NT2/D1 (cell line): ENCODE data around the gene HYDIN.

ENCODE experiments used
- SUZ12 ChIP-seq: IDR thresholded peaks from 2 replicates; pipeline ENCODE4 v1.6.1; 2011; ENCODE audit not compliant: insufficient read length, insufficient read depth; ENCODE audit errors: extremely low read depth
- YY1 ChIP-seq: IDR thresholded peaks from 2 replicates; pipeline ENCODE4 v1.6.1; 2011; ENCODE audit not compliant: insufficient read length, insufficient read depth
- ZNF274 ChIP-seq: IDR thresholded peaks from 2 replicates; pipeline ENCODE4 v1.6.1; 2011; ENCODE audit warnings: mild to moderate bottlenecking, low read depth, low read length

- TF ChIP-seq YY1: no peak
- TF ChIP-seq ZNF274: no peak
- TF ChIP-seq SUZ12: no peak
These were observed 441.6 kb downstream of the HYDIN start for GRCh38 chr16:70788668-70789594.
